ENCODE data around the gene STAM.

- TF ChIP-seq, protein P1, sequence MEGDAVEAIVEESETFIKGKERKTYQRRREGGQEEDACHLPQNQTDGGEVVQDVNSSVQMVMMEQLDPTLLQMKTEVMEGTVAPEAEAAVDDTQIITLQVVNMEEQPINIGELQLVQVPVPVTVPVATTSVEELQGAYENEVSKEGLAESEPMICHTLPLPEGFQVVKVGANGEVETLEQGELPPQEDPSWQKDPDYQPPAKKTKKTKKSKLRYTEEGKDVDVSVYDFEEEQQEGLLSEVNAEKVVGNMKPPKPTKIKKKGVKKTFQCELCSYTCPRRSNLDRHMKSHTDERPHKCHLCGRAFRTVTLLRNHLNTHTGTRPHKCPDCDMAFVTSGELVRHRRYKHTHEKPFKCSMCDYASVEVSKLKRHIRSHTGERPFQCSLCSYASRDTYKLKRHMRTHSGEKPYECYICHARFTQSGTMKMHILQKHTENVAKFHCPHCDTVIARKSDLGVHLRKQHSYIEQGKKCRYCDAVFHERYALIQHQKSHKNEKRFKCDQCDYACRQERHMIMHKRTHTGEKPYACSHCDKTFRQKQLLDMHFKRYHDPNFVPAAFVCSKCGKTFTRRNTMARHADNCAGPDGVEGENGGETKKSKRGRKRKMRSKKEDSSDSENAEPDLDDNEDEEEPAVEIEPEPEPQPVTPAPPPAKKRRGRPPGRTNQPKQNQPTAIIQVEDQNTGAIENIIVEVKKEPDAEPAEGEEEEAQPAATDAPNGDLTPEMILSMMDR (IDR thresholded peaks at IDR 0.05; ENCODE audit: low read depth, low read length) = no peak
- no peak for TF ChIP-seq EZH2phosphoT487 (IDR thresholded peaks at IDR 0.05; ENCODE audit: low read depth)
Measured at GRCh38 chr10:17744341-17744861, 100.5 kb downstream of the STAM start.

Measured in OCI-LY3 (cell line).